ENCODE measurements around the gene HDDC3. TPM values are rescaled to one million over a fixed set of nuclear protein-coding genes. Genes with fewer than 3 reads are reported as not detected.

Gene HDDC3
- total and polyA plus RNA-seq, 9 of the 15 experiments (the other 6 are each of a cell fraction or from before 2014, with no cell fraction given) = 14.9 to 55.8 (median 36.9) TPM

DNA sequence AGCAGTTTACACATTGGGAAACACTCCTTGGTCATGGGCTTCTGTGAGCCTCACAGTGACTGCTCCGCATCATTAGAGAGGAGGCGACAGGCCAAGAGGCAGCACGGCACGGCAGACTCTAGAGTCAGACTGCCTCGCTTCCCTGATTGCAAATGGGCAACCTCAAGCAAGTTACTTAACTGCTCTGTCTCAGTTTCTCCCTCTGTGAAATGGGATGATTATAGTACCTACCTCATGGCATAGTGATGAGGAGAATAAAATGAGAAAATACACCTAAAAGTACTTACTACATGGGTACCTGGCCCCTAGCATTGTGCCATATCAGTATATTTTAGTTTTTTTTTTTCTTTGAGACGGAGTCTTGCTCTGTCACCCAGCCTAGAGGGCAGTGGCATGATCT, 18.3 kb upstream of the HDDC3 start:
- CTCF ChIA-PET (ENCODE audit: low intra/inter-chr PET ratio) = no interaction called here
- no peak for FAIRE-seq
- no peak for ATAC-seq
- Histone ChIP-seq H3K4me2 (ENCODE audit: insufficient read depth, low read length) (no peak overlapping the region), H3K9me1 (ENCODE audit: control insufficient read depth, insufficient read depth, low read length) (peaks cover 3% of the 10 kb centered on the region), H3K36me3 (ENCODE audit: control insufficient read depth, insufficient read depth, low read length) (peaks cover 76% of the 10 kb centered on the region), H3K9me3 (replicated peaks; ENCODE audit: control insufficient read depth, insufficient read depth, low read depth, low read length) (no peaks in the 10 kb centered on the region), H3K4me1 (replicated peaks in 1 of 2; ENCODE audit: control insufficient read depth in 2 of 2, insufficient read depth in 2 of 2, low read length in 2 of 2) (peaks cover 19 to 56% of the 10 kb centered on the region in 2 experiments; a peak in 4 of 5 replicates), H3K27me3 (ENCODE audit: control insufficient read depth in 2 of 2, insufficient read depth in 2 of 2, low read length in 2 of 2) (no peaks in the 10 kb centered on the region), H3K79me2 (ENCODE audit: control insufficient read depth, insufficient read depth, low read length) (peaks cover 6% of the 10 kb centered on the region), H3K9ac (ENCODE audit: insufficient read depth in 1 of 2, low read depth in 2 of 2, low read length in 2 of 2) (no peak overlapping the region), H3K27ac (ENCODE audit: extremely low read depth, low read depth, low read length) (no peak overlapping the region), H4K20me1 (replicated peaks; ENCODE audit: control insufficient read depth, insufficient read depth, low read length) (0 out of 2 replicates have a peak, but pooled peaks cover 5% of the 10 kb centered on the region), H2AFZ (ENCODE audit: low read depth, low read length) (no peak overlapping the region), H3K4me3 (no peak overlapping the region)
- DNase-seq (ENCODE audit: extremely low read depth in 1 of 4, low spot score in 3 of 4) = no peak
- intact Hi-C loops (cut with micrococcal nuclease) = no loop called here
- no peak for TF ChIP-seq BRF1 (IDR thresholded peaks at IDR 0.05; ENCODE audit: borderline replicate concordance, extremely low read depth, insufficient read length)
- TF ChIP-seq RBM25 (IDR thresholded peaks at IDR 0.05; ENCODE audit: low read depth, low read length, severe bottlenecking) = peak; percentile 67
- TF ChIP-seq BCOR (IDR thresholded peaks at IDR 0.05) = peak; percentile 51; the same call in 1 of the 2 replicates
- WGBS (ENCODE audit: insufficient coverage, low coverage, missing lambda C conversion rate) = 90% methylated on average over 6 of the region's 6 CpGs
- POLR2A ChIA-PET = interaction anchor here (2.4 to 2.5 kb wide), 2 partner anchors 8 to 18 kb away, joined by 13 to 20 read pairs; partner anchors contain the start of gene HDDC3
- in situ Hi-C loops (cut with MboI) = no loop called here
- BruUV-seq (replicated peaks) = no TSS peak

DNA sequence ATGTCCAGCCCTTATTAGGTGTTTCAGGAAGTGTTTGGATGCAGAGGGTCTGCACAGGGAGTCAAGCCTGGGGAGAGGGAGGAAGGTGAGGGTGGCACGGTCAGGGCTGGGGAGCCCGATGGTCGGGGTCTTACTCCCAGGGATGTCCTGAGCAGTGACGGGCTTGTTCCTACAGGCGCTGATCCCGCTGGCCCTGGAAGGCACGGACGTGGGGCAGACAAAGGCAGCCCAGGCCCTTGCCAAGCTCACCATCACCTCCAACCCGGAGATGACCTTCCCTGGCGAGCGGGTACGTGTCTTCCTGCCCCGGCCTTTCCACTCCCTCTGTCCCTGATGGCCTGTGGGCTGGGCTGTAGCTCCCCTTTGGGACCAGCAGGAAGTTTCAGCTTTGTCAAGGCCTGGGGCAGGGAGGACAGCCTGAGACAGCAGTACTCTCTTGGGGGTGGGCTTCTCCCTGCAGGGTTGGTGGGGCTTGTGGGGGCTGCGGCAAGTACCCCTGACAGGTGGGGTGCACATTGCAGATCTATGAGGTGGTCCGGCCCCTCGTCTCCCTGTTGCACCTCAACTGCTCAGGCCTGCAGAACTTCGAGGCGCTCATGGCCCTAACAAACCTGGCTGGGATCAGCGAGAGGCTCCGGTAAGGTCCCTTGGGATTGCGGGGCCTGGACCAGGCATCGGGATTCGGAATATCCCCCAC, 17.8 kb upstream of the HDDC3 start:
- peak overlapping the region; percentile 63 to 89 for H3K9ac ChIP-seq (ENCODE audit: insufficient read depth in 1 of 2, low read depth in 2 of 2, low read length in 2 of 2)
- peak overlapping the region; percentile 64; the same call in 1 of the 2 replicates for H2AFZ ChIP-seq (ENCODE audit: low read depth, low read length)
- H3K79me2 ChIP-seq (ENCODE audit: control insufficient read depth, insufficient read depth, low read length) = peaks cover under 1% of the 10 kb centered on the region; the same call in 1 of the 3 replicates
- H3K9me3 ChIP-seq (replicated peaks; ENCODE audit: control insufficient read depth, insufficient read depth, low read depth, low read length) = no peaks in the 10 kb centered on the region
- ChIA-PET POLR2A (interaction anchor here (0.7 to 2.5 kb wide), 7 partner anchors 9 to 41 kb away, joined by 3 to 20 read pairs (median 6); partner anchors contain the start of genes HDDC3 and UNC45A), CTCF (ENCODE audit: low intra/inter-chr PET ratio) (interaction anchor here (0.7 kb wide), 1 partner anchor 277 kb away, joined by 5 read pairs; no protein-coding TSS in a partner anchor)
- H3K36me3 ChIP-seq (ENCODE audit: control insufficient read depth, insufficient read depth, low read length) = peaks cover 77% of the 10 kb centered on the region
- in situ Hi-C loops (cut with MboI) (no loop called here), intact Hi-C loops (cut with micrococcal nuclease) (loop anchor here (5.0 kb wide), 1 partner anchor 82 kb away; no protein-coding TSS in a partner anchor)
- no TSS peak for BruUV-seq (replicated peaks)
- H3K27me3 ChIP-seq (ENCODE audit: control insufficient read depth in 2 of 2, insufficient read depth in 2 of 2, low read length in 2 of 2) = no peaks in the 10 kb centered on the region
- H3K9me1 ChIP-seq (ENCODE audit: control insufficient read depth, insufficient read depth, low read length) = peaks cover 3% of the 10 kb centered on the region
- H3K4me1 ChIP-seq (replicated peaks in 1 of 2; ENCODE audit: control insufficient read depth in 2 of 2, insufficient read depth in 2 of 2, low read length in 2 of 2) = peaks cover 19 to 52% of the 10 kb centered on the region in 2 experiments; a peak in 4 of 5 replicates
- no peak for ATAC-seq
- WGBS (ENCODE audit: insufficient coverage, low coverage, missing lambda C conversion rate) = 95% methylated on average over 21 of the region's 23 CpGs
- H3K4me3 ChIP-seq = no peak overlapping the region
- 0 out of 2 replicates have a peak, but pooled peaks cover 5% of the 10 kb centered on the region for H4K20me1 ChIP-seq (replicated peaks; ENCODE audit: control insufficient read depth, insufficient read depth, low read length)
- H3K27ac ChIP-seq (ENCODE audit: extremely low read depth, low read depth, low read length) = peak overlapping the region; percentile 88
- DNase-seq (ENCODE audit: extremely low read depth in 1 of 4, low spot score in 3 of 4) = no peak
- no peak for FAIRE-seq
- H3K4me2 ChIP-seq (ENCODE audit: insufficient read depth, low read length) = peak overlapping the region; percentile 58
- TF ChIP-seq, protein P1, sequence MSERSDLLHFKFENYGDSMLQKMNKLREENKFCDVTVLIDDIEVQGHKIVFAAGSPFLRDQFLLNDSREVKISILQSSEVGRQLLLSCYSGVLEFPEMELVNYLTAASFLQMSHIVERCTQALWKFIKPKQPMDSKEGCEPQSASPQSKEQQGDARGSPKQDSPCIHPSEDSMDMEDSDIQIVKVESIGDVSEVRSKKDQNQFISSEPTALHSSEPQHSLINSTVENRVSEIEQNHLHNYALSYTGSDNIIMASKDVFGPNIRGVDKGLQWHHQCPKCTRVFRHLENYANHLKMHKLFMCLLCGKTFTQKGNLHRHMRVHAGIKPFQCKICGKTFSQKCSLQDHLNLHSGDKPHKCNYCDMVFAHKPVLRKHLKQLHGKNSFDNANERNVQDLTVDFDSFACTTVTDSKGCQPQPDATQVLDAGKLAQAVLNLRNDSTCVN (CRISPR knock-in tag; IDR thresholded peaks at IDR 0.05) = no peak
- TF ChIP-seq NR4A1 (CRISPR knock-in tag; IDR thresholded peaks at IDR 0.05) = no peak
- TF ChIP-seq NR4A1 (tag; IDR thresholded peaks at IDR 0.05) = no peak
- TF ChIP-seq, protein P2, sequence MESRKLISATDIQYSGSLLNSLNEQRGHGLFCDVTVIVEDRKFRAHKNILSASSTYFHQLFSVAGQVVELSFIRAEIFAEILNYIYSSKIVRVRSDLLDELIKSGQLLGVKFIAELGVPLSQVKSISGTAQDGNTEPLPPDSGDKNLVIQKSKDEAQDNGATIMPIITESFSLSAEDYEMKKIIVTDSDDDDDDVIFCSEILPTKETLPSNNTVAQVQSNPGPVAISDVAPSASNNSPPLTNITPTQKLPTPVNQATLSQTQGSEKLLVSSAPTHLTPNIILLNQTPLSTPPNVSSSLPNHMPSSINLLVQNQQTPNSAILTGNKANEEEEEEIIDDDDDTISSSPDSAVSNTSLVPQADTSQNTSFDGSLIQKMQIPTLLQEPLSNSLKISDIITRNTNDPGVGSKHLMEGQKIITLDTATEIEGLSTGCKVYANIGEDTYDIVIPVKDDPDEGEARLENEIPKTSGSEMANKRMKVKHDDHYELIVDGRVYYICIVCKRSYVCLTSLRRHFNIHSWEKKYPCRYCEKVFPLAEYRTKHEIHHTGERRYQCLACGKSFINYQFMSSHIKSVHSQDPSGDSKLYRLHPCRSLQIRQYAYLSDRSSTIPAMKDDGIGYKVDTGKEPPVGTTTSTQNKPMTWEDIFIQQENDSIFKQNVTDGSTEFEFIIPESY (CRISPR knock-in tag; IDR thresholded peaks at IDR 0.05) = peak; percentile 36; the same call in 1 of the 2 replicates
- TF ChIP-seq, protein P3, sequence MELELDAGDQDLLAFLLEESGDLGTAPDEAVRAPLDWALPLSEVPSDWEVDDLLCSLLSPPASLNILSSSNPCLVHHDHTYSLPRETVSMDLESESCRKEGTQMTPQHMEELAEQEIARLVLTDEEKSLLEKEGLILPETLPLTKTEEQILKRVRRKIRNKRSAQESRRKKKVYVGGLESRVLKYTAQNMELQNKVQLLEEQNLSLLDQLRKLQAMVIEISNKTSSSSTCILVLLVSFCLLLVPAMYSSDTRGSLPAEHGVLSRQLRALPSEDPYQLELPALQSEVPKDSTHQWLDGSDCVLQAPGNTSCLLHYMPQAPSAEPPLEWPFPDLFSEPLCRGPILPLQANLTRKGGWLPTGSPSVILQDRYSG (tag; conservative IDR thresholded peaks at IDR 0.05; ENCODE audit: low read depth) = 0 out of 2 replicates have a peak, but pooled peaks have one; percentile 13
- no peak for TF ChIP-seq TBL1XR1 (IDR thresholded peaks at IDR 0.05; ENCODE audit: low read length in 2 of 2)
